AG10803 (cell line): ENCODE data around the gene WDR70.

ENCODE experiments used
- DNase-seq: peaks from one replicate; pipeline ENCODE4 v3.0.0; 2010; ENCODE audit warnings: low read depth
- H3K4me3 ChIP-seq: 2 replicates; pipeline ENCODE4 v1.5.1; 2011; ENCODE audit warnings: mild to moderate bottlenecking, low read length, control low read depth
- CTCF ChIP-seq: conservative IDR thresholded peaks from 2 replicates; pipeline ENCODE4 v1.5.1; 2011; ENCODE audit warnings: mild to moderate bottlenecking, low read length, control low read depth, inconsistent platforms

The WDR70 gene

DNA sequence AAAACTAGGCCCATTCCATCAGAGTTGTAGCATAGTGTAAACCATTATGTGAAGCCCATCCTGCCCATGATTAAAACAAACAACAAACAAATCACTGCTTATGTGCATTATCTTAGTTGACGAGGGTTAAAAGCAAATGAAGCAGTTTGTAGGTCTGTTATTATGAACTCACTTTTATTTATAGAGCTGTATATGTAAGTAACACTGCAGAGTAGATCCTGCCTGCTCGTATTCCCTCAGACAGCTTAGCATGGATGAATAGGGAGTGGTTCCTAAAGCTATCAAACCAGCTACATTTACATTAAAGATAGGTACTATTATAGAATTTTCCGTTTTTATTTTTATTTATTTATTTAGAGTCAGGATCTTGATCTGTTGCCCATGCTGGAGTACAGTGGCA, 348.1 kb downstream of the WDR70 start:
- no peak for DNase-seq

GRCh38 chr5:37730896-37731455, 351.9 kb downstream of the WDR70 start:
- H3K4me3 ChIP-seq: no peak overlapping the region
- DNase-seq: no peak
- TF ChIP-seq CTCF: no peak

More for the DNA sequence above, 348.1 kb downstream of the WDR70 start:
- H3K4me3 ChIP-seq: no peak overlapping the region
- no peak for TF ChIP-seq CTCF

DNA sequence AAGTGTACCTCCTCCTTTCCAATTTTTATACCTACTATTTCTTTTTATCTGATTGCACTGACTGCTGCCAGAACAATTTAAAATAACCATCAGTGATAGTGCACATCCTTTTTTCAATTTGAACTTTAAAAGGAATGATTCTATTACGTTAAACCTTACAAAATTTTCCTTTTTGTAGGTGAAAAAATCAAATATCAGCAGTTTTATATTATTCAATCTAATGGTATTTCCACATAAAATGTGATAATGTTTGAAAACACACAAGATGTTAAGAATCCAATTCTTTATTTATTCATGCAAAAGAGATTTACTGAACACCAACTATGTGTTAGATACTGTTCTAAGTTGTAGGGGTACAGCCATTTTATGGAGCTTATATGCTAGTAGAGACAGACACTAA, 355.0 kb downstream of the WDR70 start:
- no peak for DNase-seq
- TF ChIP-seq CTCF: no peak
- H3K4me3 ChIP-seq: no peak overlapping the region

GRCh38 chr5:37735649-37736347, 356.7 kb downstream of the WDR70 start:
- DNase-seq: peak; percentile 48
- TF ChIP-seq CTCF: no peak
- no peak overlapping the region for H3K4me3 ChIP-seq

GRCh38 chr5:37736397-37736796, 357.3 kb downstream of the WDR70 start:
- no peak overlapping the region for H3K4me3 ChIP-seq
- DNase-seq: no peak
- no peak for TF ChIP-seq CTCF

DNA sequence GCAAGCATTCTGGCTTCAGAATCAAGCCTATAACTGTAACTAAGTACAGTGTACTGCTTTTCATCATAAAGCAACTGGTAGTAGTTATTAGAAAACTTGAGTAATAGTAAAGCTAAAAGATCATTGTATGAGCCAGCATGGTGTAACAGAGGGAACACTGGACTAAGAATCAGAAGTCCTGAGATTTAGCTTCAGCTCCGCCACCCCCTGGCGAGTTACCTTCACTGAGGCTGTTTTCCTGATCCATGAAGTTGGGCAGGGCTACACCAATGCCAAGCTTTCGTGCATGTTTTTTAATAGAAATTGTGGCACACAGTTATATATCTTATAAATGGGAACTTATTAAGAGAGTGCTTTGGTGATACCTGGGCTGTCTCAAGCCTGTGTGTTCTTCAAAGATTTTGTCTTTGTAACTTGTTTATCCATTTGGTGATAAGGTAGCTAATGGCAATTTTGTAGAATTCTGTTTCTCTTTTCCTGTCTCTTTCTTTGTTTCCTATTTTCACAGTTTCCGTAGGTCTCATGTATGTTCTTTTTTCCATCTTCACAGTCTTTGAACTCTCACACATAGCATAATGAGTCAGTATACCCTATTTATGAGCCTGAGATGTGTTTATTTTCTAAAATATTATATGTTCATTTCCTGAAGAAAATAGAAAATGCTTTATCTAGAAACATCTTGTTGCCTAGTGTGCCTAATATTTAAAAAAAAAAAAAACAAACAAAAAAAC, 358.4 kb downstream of the WDR70 start:
- DNase-seq: no peak
- no peak overlapping the region for H3K4me3 ChIP-seq
- no peak for TF ChIP-seq CTCF
